IMR-90 (cell line): ENCODE results near the gene EGR2. TPM values are rescaled to one million over a fixed set of nuclear protein-coding genes. Genes with fewer than 3 reads are reported as not detected.
A peak's percentile ranks its signal among the peaks of the same experiment; 100 is the strongest.
"Not testable (repeated sequence)": the region's sequence is repeated elsewhere in the genome, so short reads cannot be mapped to it uniquely, and the experiment has no call there.

Source experiments
- ATAC-seq: fragments of 200-7000 bp; cut with Tn5 transposase; 2 replicates; pipeline ENCODE4 v1.9.1; 2020; ENCODE audit warnings: low read depth, mild to moderate bottlenecking, moderate library complexity
- BruUV-seq: library from RNA; stranded (reverse); fragments of 400-500 nt; replicated peaks from 2 replicates; lab custom pipeline; 2021; lab: Mats Ljungman, UMichigan
- CTCF ChIA-PET: fragments of 300-600 bp; formaldehyde crosslinking; extraction: SDS; loops from one replicate; lab custom pipeline; 2021; ENCODE audit warnings: antibody characterized with exemption; lab: Yijun Ruan, JAX
- POLR2A ChIA-PET: fragments of 300-600 bp; sonication (Branson Sonifier 250); formaldehyde crosslinking; loops from one replicate; lab custom pipeline; 2022; ENCODE audit warnings: antibody characterized with exemption; ENCODE audit not compliant: unreplicated experiment; lab: Charles Lee
- DNase-seq: peaks from one replicate; pipeline ENCODE4 v3.0.0; 2013
- H2AFZ ChIP-seq: replicated peaks from 2 replicates; pipeline ENCODE3; 2013; ENCODE audit warnings: low read length, mild to moderate bottlenecking; ENCODE audit not compliant: poor library complexity
- H2AK5ac ChIP-seq: 2 replicates; pipeline ENCODE4 v1.6.1; 2013; ENCODE audit warnings: low read depth, low read length, inconsistent platforms
- H2AK9ac ChIP-seq: replicated peaks from 2 replicates; pipeline ENCODE3; 2013; ENCODE audit warnings: mild to moderate bottlenecking, low read depth, low read length, moderate library complexity; ENCODE audit not compliant: poor library complexity
- H2BK120ac ChIP-seq: 2 replicates; pipeline ENCODE4 v1.6.1; 2013; ENCODE audit warnings: low read depth, low read length, inconsistent platforms
- H2BK15ac ChIP-seq: 3 replicates; pipeline ENCODE4 v1.6.1; 2013; ENCODE audit warnings: low read depth, low read length, inconsistent platforms
- H2BK20ac ChIP-seq: 2 replicates; pipeline ENCODE4 v1.6.1; 2013; ENCODE audit warnings: low read depth, mild to moderate bottlenecking, inconsistent platforms, low read length, moderate library complexity
- H2BK5ac ChIP-seq: 2 replicates; pipeline ENCODE4 v1.6.1; 2013; ENCODE audit warnings: mild to moderate bottlenecking, low read depth, low read length, inconsistent platforms; ENCODE audit not compliant: poor library complexity, severe bottlenecking
- H3K14ac ChIP-seq: replicated peaks from 2 replicates; pipeline ENCODE4 v1.6.1; 2013; ENCODE audit warnings: low read depth, low read length, inconsistent platforms
- H3K18ac ChIP-seq: 2 replicates; pipeline ENCODE4 v1.6.1; 2013; ENCODE audit warnings: low read depth, low read length, control low read depth
- H3K23ac ChIP-seq: 2 replicates; pipeline ENCODE4 v1.6.1; 2013; ENCODE audit warnings: low read depth, low read length, inconsistent platforms
- H3K27ac ChIP-seq: 2 replicates; pipeline ENCODE4 v1.5.1; 2013; ENCODE audit warnings: mild to moderate bottlenecking, control low read depth, low read length; ENCODE audit not compliant: insufficient read depth
- H3K27me3 ChIP-seq: 2 replicates; pipeline ENCODE4 v1.6.1; 2013; ENCODE audit warnings: low read length; ENCODE audit not compliant: control insufficient read depth, insufficient read depth
- H3K36me3 ChIP-seq: 2 replicates; pipeline ENCODE4 v1.6.1; 2013; ENCODE audit warnings: low read length, mixed read lengths; ENCODE audit not compliant: control insufficient read depth, insufficient read depth
- H3K4ac ChIP-seq: 2 replicates; pipeline ENCODE4 v1.6.1; 2013; ENCODE audit warnings: low read depth, low read length, inconsistent platforms
- H3K4me1 ChIP-seq: 2 replicates; pipeline ENCODE4 v1.6.1; 2013; ENCODE audit warnings: low read length, mixed read lengths; ENCODE audit not compliant: control insufficient read depth, insufficient read depth
- H3K4me2 ChIP-seq: 2 replicates; pipeline ENCODE4 v1.6.1; 2013; ENCODE audit warnings: low read depth, mild to moderate bottlenecking, control low read depth, low read length, moderate library complexity
- H3K4me3 ChIP-seq: 2 replicates; pipeline ENCODE4 v1.5.1; 2013; ENCODE audit warnings: low read depth, mild to moderate bottlenecking, control low read depth, low read length, moderate library complexity; ENCODE audit not compliant: insufficient read depth
- H3K56ac ChIP-seq: 2 replicates; pipeline ENCODE4 v1.6.1; 2013; ENCODE audit warnings: low read length, inconsistent platforms; ENCODE audit not compliant: insufficient read depth; ENCODE audit errors: extremely low read depth
- H3K79me1 ChIP-seq, 2 experiments: 2 replicates each; pipeline ENCODE4 v1.6.1; 2013; ENCODE audit warnings: low read length in 2 of 2, inconsistent platforms in 1 of 2, low read depth in 1 of 2
- H3K9ac ChIP-seq: 2 replicates; pipeline ENCODE4 v1.6.1; 2013; ENCODE audit warnings: low read depth, low read length, control low read depth
- H3K9me1 ChIP-seq: 2 replicates; pipeline ENCODE4 v1.6.1; 2013; ENCODE audit warnings: low read length, inconsistent platforms; ENCODE audit not compliant: insufficient read depth
- H3K9me3 ChIP-seq: 2 replicates; pipeline ENCODE4 v1.6.1; 2013; ENCODE audit warnings: low read length; ENCODE audit not compliant: control insufficient read depth, insufficient read depth
- H4K20me1 ChIP-seq: 2 replicates; pipeline ENCODE4 v1.6.1; 2013; ENCODE audit warnings: low read length, inconsistent platforms; ENCODE audit not compliant: insufficient read depth
- H4K5ac ChIP-seq: 2 replicates; pipeline ENCODE4 v1.6.1; 2013; ENCODE audit warnings: mild to moderate bottlenecking, low read depth, low read length, control low read depth
- H4K8ac ChIP-seq, 2 experiments: 2 replicates each; pipeline ENCODE4 v1.6.1; 2013; ENCODE audit warnings: low read depth in 2 of 2, low read length in 2 of 2, control low read depth in 1 of 2, inconsistent platforms in 1 of 2
- H4K91ac ChIP-seq: 2 replicates; pipeline ENCODE4 v1.6.1; 2013; ENCODE audit warnings: low read depth, low read length, inconsistent platforms; ENCODE audit not compliant: insufficient read depth
- CEBPB ChIP-seq: IDR thresholded peaks from 2 replicates; pipeline ENCODE4 v1.6.1; 2012; ENCODE audit warnings: low read depth, low read length, improper control_type of control experiment
- WGBS, 2 experiments: methylation state at CpG; one replicate each; pipeline versions ENCODE4 v1.1.5 to v1.1.7; 2013; ENCODE audit warnings: missing lambda C conversion rate in 2 of 2; ENCODE audit not compliant: insufficient read length in 1 of 2; ENCODE audit errors: extremely low coverage in 2 of 2; 5-methylcytosine and 5-hydroxymethylcytosine counted together
- dilution Hi-C: fragments of 300-500 bp; cut with HindIII; formaldehyde crosslinking; loops from one replicate; pipeline ENCODE4 v1.14.3; 2018; ENCODE audit warnings: low sequenced_read_pairs; ENCODE audit not compliant: unreplicated experiment
- in situ Hi-C: fragments of 300-500 bp; cut with MboI; formaldehyde crosslinking; loops from 3 replicates; pipeline ENCODE4 v1.14.3; 2019; ENCODE audit warnings: low sequenced_read_pairs, inconsistent platforms, mixed read lengths
- intact Hi-C: fragments of 100-400 bp; cut with micrococcal nuclease; formaldehyde crosslinking; loops from 2 replicates; pipeline ENCODE4 v1.10.0; 2022
- polyA plus RNA-seq, 3 experiments: library from polyadenylated mRNA; depleted of rRNA; stranded (reverse); fragments of >200 nt; gene quantifications; 2 replicates each; pipeline ENCODE4 v1.2.3, GENCODE V29; 2012; ENCODE audit warnings: low replicate concordance in 1 of 3
- total RNA-seq: library from RNA; depleted of rRNA; stranded (reverse); fragments of >200 nt; gene quantifications from 2 replicates; pipeline ENCODE4 v1.2.3, GENCODE V29; 2012

The EGR2 gene
- total and polyA plus RNA-seq, 2 of the 4 experiments (the other 2 are of a cell fraction) = 0.36 to 1.2 TPM

DNA sequence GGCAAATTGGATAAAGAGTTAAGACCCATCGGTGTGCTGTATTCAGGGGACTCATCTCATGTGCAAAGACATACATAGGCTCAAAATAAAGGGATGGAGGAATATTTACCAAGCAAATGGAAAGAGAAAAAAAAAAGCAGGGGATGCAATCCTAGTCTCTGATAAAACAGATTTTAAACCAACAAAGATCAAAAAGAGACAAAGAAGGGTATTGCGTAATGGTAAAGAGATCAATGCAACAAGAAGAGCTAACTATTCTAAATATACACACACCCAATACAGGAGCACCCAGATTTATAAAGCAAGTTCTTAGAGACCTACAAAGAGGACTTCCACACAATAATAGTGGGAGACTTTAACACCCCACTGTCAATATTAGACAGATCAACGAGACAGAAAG lies 31.6 kb downstream of the EGR2 start:
- ATAC-seq, H2BK15ac ChIP-seq, H3K27me3 ChIP-seq, H3K36me3 ChIP-seq, H3K18ac ChIP-seq, H2BK20ac ChIP-seq, H3K56ac ChIP-seq, dilution Hi-C loops, BruUV-seq, H3K9me1 ChIP-seq, H3K4me2 ChIP-seq, H4K8ac ChIP-seq, H2AK5ac ChIP-seq, H3K4ac ChIP-seq, H4K5ac ChIP-seq, CTCF ChIA-PET, in situ Hi-C loops, H3K14ac ChIP-seq, H3K4me3 ChIP-seq, H4K20me1 ChIP-seq, DNase-seq, H2AFZ ChIP-seq, H4K91ac ChIP-seq, H3K23ac ChIP-seq, H3K9ac ChIP-seq, H2BK120ac ChIP-seq, H3K9me3 ChIP-seq, H3K4me1 ChIP-seq, intact Hi-C loops, H3K27ac ChIP-seq, H3K79me1 ChIP-seq, H2AK9ac ChIP-seq, H2BK5ac ChIP-seq: not testable (repeated sequence)
- TF ChIP-seq CEBPB = peak; percentile 70
- WGBS, 2 experiments = no CpG with 5 or more reads among the region's 3 CpGs
- POLR2A ChIA-PET = interaction anchor here (0.6 kb wide), 1 partner anchor 32 kb away, joined by 3 read pairs; the partner anchor contains the start of gene EGR2
